ENCODE data around the gene ALS2CL. TPM values are rescaled to one million over a fixed set of nuclear protein-coding genes. Genes with fewer than 3 reads are reported as not detected.

ALS2CL gene
- total RNA-seq, 1 donor from 2014 or later, result 13.5 TPM

DNA sequence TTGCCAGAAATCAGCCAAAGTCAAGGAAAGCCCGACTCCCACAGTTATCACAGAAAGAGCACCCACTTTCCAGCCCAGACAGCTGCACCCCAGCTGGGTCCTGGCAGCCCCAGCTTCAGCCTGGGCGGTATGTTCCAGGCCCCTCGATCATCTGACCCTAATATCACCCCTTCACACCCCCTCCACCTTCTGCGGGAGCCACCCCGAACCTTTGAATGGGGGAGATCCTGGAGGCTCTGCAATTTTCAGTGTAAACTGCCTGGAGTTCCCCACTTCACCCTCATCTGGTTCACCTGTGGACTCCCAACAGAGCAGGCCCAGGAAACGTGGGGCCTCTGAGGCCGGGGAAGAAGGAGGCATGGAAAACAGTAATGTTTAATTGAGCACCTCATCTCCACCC lies 18.3 kb upstream of the ALS2CL start:
- H3K27ac Mint-ChIP-seq (ENCODE audit: unreplicated experiment), result no peak overlapping the region
- H3K4me3 Mint-ChIP-seq (ENCODE audit: unreplicated experiment), result no peak overlapping the region
- peaks cover 2% of the 10 kb centered on the region for H3K9me3 Mint-ChIP-seq (ENCODE audit: unreplicated experiment)
- DNase-seq (ENCODE audit: low read depth) (no peak), FAIRE-seq (no peak)
- no peak overlapping the region for H3K4me2 ChIP-seq (ENCODE audit: low read length)
- H3K36me3 Mint-ChIP-seq (ENCODE audit: low read depth, unreplicated experiment), result peaks cover 3% of the 10 kb centered on the region
- H4K20me1 ChIP-seq (ENCODE audit: insufficient read depth, low read length), result no peaks in the 10 kb centered on the region
- H3K27me3 ChIP-seq (ENCODE audit: insufficient read depth, low read length), result no peaks in the 10 kb centered on the region
- H3K36me3 ChIP-seq (ENCODE audit: insufficient read depth, low read length), result no peaks in the 10 kb centered on the region
- H3K79me2 ChIP-seq (ENCODE audit: insufficient read depth, low read length), result no peaks in the 10 kb centered on the region
- H3K27me3 Mint-ChIP-seq (ENCODE audit: low read depth, unreplicated experiment), result peaks cover 38% of the 10 kb centered on the region
- no peaks in the 10 kb centered on the region for H3K4me1 ChIP-seq (ENCODE audit: insufficient read depth, low read length)
- TF ChIP-seq CTCF (IDR thresholded peaks at IDR 0.05; ENCODE audit: insufficient read depth, low read depth, low read length) (no peak), EZH2 (IDR thresholded peaks at IDR 0.05; ENCODE audit: insufficient read depth, low read length) (no peak)
- H2AFZ ChIP-seq (ENCODE audit: low read depth, low read length), result no peak overlapping the region
- H3K4me3 ChIP-seq (ENCODE audit: insufficient read depth, low read depth, low read length), result no peak overlapping the region
- no peaks in the 10 kb centered on the region for H3K4me1 Mint-ChIP-seq (ENCODE audit: low read depth, unreplicated experiment)
- no peak overlapping the region for H3K9ac ChIP-seq (ENCODE audit: low read length)
- H3K27ac ChIP-seq (ENCODE audit: low read depth, low read length), result no peak overlapping the region
- no peaks in the 10 kb centered on the region for H3K9me3 ChIP-seq (ENCODE audit: insufficient read depth, low read depth, low read length)

DNA sequence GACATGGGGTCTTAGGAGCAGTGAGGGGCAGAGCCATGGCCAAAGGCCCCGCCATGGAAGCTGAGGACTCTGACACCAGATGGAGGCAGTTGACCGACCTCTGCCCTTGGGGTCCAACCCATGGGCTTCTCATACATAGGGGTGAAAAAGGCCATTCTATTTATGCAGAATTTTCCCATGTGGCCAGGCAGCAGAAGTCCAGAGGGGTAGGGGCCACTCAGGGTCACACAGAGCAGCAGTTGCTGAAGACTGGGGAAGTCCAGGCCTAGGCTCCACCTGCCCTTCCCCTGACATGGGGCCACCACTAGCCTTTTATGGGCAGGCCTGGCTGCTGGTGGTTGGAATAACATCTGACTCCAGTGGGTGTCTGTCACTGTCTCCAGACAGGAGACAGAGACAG lies 17.8 kb upstream of the ALS2CL start:
- Mint-ChIP-seq H3K4me1 (ENCODE audit: low read depth, unreplicated experiment) (peaks cover 4% of the 10 kb centered on the region), H3K9me3 (ENCODE audit: unreplicated experiment) (peaks cover 2% of the 10 kb centered on the region), H3K36me3 (ENCODE audit: low read depth, unreplicated experiment) (peaks cover 3% of the 10 kb centered on the region), H3K27me3 (ENCODE audit: low read depth, unreplicated experiment) (peaks cover 34% of the 10 kb centered on the region), H3K4me3 (ENCODE audit: unreplicated experiment) (no peak overlapping the region), H3K27ac (ENCODE audit: unreplicated experiment) (no peak overlapping the region)
- H3K27ac ChIP-seq (ENCODE audit: low read depth, low read length), result no peak overlapping the region
- no peak overlapping the region for H2AFZ ChIP-seq (ENCODE audit: low read depth, low read length)
- TF ChIP-seq EZH2 (IDR thresholded peaks at IDR 0.05; ENCODE audit: insufficient read depth, low read length), result no peak
- no peak for TF ChIP-seq CTCF (IDR thresholded peaks at IDR 0.05; ENCODE audit: insufficient read depth, low read depth, low read length)
- no peaks in the 10 kb centered on the region for H3K27me3 ChIP-seq (ENCODE audit: insufficient read depth, low read length)
- no peaks in the 10 kb centered on the region for H3K36me3 ChIP-seq (ENCODE audit: insufficient read depth, low read length)
- H3K9ac ChIP-seq (ENCODE audit: low read length), result no peak overlapping the region
- no peaks in the 10 kb centered on the region for H4K20me1 ChIP-seq (ENCODE audit: insufficient read depth, low read length)
- DNase-seq (ENCODE audit: low read depth), result no peak
- H3K4me2 ChIP-seq (ENCODE audit: low read length), result no peak overlapping the region
- no peaks in the 10 kb centered on the region for H3K79me2 ChIP-seq (ENCODE audit: insufficient read depth, low read length)
- FAIRE-seq, result no peak
- peaks cover 2% of the 10 kb centered on the region for H3K4me1 ChIP-seq (ENCODE audit: insufficient read depth, low read length)
- no peak overlapping the region for H3K4me3 ChIP-seq (ENCODE audit: insufficient read depth, low read depth, low read length)
- no peaks in the 10 kb centered on the region for H3K9me3 ChIP-seq (ENCODE audit: insufficient read depth, low read depth, low read length)

- no peak overlapping the region for H2AFZ ChIP-seq (ENCODE audit: low read depth, low read length)
- Mint-ChIP-seq H3K27ac (ENCODE audit: unreplicated experiment) (peak overlapping the region; percentile 72), H3K4me3 (ENCODE audit: unreplicated experiment) (no peak overlapping the region), H3K27me3 (ENCODE audit: low read depth, unreplicated experiment) (peaks cover 30% of the 10 kb centered on the region), H3K36me3 (ENCODE audit: low read depth, unreplicated experiment) (peaks cover 3% of the 10 kb centered on the region), H3K4me1 (ENCODE audit: low read depth, unreplicated experiment) (peaks cover 9% of the 10 kb centered on the region), H3K9me3 (ENCODE audit: unreplicated experiment) (peaks cover under 1% of the 10 kb centered on the region)
- no peak overlapping the region for H3K4me2 ChIP-seq (ENCODE audit: low read length)
- TF ChIP-seq EZH2 (IDR thresholded peaks at IDR 0.05; ENCODE audit: insufficient read depth, low read length) (no peak), CTCF (IDR thresholded peaks at IDR 0.05; ENCODE audit: insufficient read depth, low read depth, low read length) (no peak)
- H3K4me3 ChIP-seq (ENCODE audit: insufficient read depth, low read depth, low read length), result no peak overlapping the region
- H3K9me3 ChIP-seq (ENCODE audit: insufficient read depth, low read depth, low read length), result no peaks in the 10 kb centered on the region
- H3K27ac ChIP-seq (ENCODE audit: low read depth, low read length), result no peak overlapping the region
- FAIRE-seq (no peak), DNase-seq (ENCODE audit: low read depth) (no peak)
- H3K79me2 ChIP-seq (ENCODE audit: insufficient read depth, low read length), result no peaks in the 10 kb centered on the region
- H4K20me1 ChIP-seq (ENCODE audit: insufficient read depth, low read length), result no peaks in the 10 kb centered on the region
- no peak overlapping the region for H3K9ac ChIP-seq (ENCODE audit: low read length)
- H3K36me3 ChIP-seq (ENCODE audit: insufficient read depth, low read length), result no peaks in the 10 kb centered on the region
- no peaks in the 10 kb centered on the region for H3K27me3 ChIP-seq (ENCODE audit: insufficient read depth, low read length)
- peaks cover 8% of the 10 kb centered on the region for H3K4me1 ChIP-seq (ENCODE audit: insufficient read depth, low read length)
These were observed 17.3 kb upstream of the ALS2CL start for GRCh38 chr3:46710671-46711295.

All from astrocyte (in vitro differentiated cells and primary cell).